ENCODE data around the gene PDE11A. TPM values are rescaled to one million over a fixed set of nuclear protein-coding genes. Genes with fewer than 3 reads are reported as not detected.
A peak's percentile ranks its signal among the peaks of the same experiment; 100 is the strongest.
"Not testable (repeated sequence)": the region's sequence is repeated elsewhere in the genome, so short reads cannot be mapped to it uniquely, and the experiment has no call there.

Gene PDE11A
- total RNA-seq, 1 donor from 2014 or later: 2.8 TPM

DNA sequence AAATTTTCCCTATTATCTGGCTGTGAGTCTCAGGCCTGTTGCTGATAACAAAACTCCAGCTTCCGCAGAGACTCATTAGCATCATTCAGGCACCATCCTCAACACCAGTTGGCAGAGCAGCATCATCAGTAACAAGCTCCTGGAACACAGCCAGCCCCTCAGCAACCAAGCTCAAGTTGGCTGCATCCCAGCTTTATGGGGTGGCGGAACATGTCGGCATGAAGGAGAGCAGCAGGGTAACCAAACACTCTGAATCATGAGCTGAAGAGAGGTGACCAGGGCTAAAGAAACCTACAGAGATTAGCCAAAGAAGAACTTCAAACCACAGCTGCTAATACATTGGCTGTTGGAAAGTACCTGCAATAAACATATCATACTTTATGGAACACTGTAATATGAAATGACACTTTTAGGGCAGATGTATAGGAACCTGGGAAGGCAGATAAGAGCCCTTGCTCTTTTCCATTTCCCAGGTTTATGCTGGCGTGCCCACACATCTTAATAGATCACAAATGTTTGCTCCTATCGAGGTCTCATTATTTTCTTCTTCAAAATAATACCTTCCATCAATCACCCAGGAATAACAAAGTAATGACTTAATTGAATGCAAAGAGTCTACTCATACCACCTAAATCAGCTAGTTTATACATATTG lies 63.8 kb downstream of the PDE11A start:
- peak; percentile 32 for DNase-seq (ENCODE audit: low spot score)

GRCh38 chr2:178006710-178007109 lies 65.9 kb downstream of the PDE11A start:
- no peak for DNase-seq (ENCODE audit: low spot score)

- DNase-seq (ENCODE audit: low spot score): no peak
Observed at GRCh38 chr2:178005756-178006155, 66.8 kb downstream of the PDE11A start.

DNA sequence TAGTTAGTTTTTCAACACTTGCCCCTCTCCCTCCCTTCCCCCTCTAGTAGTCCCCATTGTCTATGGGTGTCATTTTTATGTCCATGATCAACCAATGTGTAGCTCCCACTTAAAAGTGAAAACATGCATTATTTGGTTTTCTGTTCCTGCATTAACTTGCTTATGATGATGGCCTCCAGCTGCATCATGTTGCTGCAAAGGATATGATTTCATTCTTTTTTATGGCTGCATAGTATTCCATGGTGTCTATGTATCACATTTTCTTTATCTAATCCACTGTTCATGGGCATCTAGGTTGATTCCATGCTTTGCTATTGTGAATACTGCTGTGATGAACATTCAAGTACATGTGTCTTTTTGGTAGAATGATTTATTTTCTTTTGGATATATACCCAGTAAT lies 70.5 kb downstream of the PDE11A start:
- no peak for DNase-seq (ENCODE audit: low spot score)

DNA sequence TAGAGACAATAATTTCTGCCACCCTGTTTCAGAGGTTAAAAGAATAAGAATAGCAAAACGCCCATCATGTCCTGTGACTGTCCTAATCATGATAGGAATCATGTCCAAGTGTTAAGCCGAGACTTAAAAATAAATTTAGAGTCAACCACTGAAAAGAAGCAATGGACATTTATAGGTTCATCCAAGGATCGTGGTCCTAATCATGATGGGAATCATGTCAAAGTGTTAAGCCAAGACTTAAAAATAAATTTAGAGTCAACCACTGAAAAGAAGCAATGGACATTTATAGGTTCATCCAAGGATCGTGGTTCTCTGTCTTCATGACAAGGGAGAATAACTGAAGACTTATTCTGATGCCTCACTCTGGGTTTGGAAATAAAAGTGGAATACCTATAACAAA lies 73.6 kb downstream of the PDE11A start:
- DNase-seq (ENCODE audit: low spot score): no peak

DNA sequence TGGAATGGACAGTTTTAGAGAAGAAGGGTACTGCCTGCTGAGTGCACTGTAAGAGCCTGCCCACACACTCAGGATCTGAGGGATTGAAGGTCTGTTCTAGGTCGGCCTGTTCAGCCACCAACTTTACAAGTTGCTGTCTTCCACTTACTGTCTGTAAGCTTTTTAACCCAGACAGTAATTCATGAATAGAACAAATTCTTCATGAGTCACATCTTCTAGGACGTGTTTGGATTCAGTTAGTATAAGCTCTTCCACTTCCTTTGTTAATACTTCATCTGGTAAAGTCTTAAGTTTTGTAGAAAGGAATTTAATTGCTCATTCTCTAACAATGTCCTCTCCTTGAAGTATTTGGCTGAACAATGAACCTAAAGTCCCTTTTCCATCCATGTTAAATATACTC lies 74.6 kb downstream of the PDE11A start:
- DNase-seq (ENCODE audit: low spot score): no peak

DNA sequence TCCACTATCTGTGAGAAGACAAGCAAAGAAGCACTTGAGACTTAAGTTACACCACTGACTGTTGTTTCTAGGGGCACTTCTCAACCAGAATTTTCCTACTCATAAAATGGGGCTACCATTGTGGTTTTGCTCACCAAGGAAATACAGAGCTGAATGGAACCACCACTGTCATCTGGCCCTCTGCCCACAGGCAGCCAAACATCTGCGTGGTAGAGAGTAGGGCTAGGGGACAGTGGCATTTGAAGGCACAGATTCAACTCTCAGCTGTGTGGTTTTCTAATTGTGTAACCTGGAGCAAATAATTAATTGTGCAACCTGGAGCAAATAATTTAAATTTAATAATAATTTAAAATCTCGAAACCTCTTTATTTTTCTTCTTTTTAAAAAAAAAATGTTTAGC lies 79.6 kb downstream of the PDE11A start:
- no peak for DNase-seq (ENCODE audit: low spot score)

GRCh38 chr2:177989029-177989885 lies 83.3 kb downstream of the PDE11A start:
- no peak for DNase-seq (ENCODE audit: low spot score)

DNA sequence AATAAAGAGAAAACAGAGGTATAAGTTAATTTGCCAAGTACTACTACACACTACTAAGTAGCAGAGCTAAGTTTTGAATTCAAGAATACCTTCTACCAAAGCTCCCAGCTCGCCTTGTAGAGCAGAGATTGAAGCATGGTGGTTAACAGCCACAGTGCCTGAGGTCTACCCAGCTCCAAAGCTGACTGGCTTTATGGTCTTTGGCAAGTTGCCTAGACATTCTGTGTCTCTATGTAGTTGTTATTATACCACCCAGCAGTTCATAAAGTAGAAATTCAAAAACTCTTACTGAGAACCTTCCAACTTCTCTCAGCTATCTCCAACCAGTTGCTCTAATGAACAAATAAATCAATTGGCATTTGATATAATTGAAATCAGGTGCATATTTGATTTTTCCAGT lies 87.8 kb downstream of the PDE11A start:
- no peak for DNase-seq (ENCODE audit: low spot score)

DNA sequence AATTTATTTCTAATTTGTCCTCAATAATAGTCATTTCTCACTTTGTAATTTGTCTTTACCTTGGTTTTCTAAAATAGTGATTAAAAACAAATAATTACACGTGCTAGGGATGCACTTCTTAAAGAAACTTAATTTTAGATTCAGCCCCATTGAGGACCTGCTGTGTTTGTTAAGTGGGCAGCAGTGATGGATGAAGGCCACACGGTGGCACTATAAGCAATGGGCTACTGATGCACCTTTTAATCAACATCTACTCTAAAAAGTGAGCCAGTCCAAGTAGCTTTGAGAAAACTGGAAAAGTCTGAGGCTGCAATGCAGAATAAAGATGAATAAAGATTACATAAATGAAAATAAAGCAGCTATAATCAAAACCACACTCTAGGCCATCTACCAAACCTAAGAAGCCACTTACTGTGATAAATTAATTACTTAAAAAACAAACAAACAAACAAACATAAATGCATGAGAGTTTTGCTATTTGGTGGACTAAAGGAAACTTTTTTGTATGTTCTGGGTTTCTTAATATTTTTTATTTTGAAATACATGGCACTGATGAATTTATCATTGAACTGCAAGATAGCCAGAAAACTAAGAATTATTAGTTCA lies 89.3 kb downstream of the PDE11A start:
- DNase-seq (ENCODE audit: low spot score): peak; percentile 23

- DNase-seq (ENCODE audit: low spot score): no peak
Observed at GRCh38 chr2:177972782-177973181, 99.8 kb downstream of the PDE11A start.

DNA sequence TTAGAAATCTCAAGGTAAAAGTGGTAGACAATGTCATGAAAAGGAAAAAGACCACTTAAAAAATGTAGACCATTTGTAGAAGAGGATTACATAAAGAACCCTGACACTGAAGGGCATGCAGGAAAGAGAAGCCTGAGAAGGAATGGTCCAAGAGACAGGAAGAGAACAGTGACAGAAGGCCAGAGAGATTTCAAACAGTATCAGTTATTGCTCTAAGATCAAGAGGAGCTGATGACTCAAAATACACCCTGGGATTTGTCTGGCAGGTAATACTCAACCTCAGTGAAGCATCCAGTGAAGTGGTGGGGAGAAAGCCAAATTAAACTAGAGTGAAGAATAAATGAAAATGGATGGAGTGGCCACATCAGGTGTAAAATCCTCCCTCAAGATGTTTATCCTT lies 100.5 kb downstream of the PDE11A start:
- no peak for DNase-seq (ENCODE audit: low spot score)

GRCh38 chr2:177970670-177971454 lies 101.7 kb downstream of the PDE11A start:
- peak; percentile 32 for DNase-seq (ENCODE audit: low spot score)

DNA sequence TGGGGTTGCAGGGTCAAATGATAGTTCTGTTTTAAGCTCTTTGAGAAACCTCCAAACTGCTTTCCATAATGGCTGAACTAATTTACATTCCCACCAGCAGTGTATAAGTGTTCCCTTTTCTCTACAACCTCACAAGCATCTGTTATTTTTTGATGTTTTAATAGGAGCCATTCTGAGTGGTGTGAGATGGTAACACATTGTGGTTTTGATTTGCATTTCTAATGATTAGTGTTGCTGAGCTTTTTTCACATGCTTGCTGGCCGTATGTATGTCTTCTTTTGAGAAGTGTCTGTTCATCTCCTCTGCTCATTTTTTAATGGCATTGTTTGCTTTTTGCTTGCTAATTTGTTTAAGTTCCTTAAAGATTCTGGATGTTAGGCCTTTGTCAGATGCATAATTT lies 107.7 kb downstream of the PDE11A start:
- no peak for DNase-seq (ENCODE audit: low spot score)

DNA sequence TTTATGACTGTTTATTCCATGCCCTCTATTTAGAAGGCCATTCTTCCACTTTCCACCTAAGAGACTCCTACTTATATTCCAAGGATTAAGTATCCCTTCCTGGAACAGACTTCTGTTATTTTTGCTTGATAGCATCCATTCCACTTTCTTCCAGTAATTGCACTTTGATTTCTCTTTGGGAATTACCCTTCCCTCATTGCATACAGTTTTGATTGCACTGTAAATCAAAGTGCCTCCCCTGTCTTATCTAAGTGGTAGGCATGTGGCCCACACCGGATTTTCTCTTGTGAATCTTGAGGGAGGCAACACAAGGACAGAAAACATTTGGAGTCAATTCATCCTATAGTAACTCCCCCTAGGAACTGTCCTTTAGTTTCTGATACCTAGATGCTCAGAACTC lies 120.4 kb downstream of the PDE11A start:
- DNase-seq (ENCODE audit: low spot score): no peak

DNA sequence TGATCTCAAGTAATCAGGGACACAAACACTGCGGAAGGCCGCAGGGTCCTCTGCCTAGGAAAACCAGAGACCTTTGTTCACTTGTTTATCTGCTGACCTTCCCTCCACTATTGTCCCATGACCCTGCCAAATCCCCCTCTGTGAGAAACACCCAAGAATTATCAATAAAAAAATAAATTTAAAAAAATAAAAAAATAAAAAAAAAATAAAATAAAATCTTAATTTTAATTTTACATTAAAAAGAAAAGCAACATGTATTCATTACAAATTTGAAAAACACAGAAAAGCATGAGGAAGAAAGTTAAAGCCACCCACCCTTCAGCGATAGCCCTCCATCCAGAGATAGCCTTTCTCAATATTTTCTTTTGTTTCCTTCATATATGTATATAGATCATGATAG lies 125.0 kb downstream of the PDE11A start:
- DNase-seq (ENCODE audit: low spot score): not testable (repeated sequence)

- not testable (repeated sequence) for DNase-seq (ENCODE audit: low spot score)
Observed at GRCh38 chr2:177944530-177944929, 128.0 kb downstream of the PDE11A start.

DNA sequence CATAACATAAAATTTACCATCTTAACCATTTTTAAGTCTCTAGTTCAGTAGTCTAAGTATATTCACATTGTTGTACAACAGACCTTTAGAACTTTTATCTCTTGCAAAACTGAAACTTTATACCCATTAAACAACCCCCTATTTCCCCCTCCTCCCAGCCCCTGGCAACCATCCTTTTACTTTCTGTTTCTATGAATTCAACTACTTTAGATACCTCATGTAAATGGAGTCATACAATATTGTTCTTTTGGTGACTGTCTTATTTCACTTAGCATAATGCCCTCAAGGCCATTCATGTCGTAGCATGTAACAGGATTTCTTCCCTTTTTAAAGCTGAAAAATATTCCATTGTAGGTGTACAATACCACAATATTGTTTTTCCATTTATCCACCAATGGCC lies 129.8 kb downstream of the PDE11A start:
- DNase-seq (ENCODE audit: low spot score): no peak

DNA sequence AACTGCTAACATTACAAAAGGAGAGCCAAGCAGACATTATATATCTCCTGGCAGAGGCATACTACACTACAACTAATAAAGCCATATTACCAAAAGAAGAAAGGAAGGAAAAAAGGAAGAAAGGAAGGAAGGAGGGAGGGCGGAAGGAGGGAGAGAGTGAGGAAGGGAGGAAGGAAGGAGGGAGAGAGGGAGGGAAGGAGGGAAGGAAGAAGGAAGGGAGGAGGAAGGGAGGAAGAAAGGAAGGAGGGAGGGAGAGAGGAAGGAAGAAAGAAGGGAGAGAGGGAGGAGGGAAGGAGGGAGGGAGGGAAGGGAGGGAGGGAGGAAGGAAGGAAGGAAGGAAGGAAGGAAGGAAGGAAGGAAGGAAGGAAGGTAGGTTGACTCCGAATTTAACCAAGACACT lies 133.4 kb downstream of the PDE11A start:
- DNase-seq (ENCODE audit: low spot score): no peak

DNA sequence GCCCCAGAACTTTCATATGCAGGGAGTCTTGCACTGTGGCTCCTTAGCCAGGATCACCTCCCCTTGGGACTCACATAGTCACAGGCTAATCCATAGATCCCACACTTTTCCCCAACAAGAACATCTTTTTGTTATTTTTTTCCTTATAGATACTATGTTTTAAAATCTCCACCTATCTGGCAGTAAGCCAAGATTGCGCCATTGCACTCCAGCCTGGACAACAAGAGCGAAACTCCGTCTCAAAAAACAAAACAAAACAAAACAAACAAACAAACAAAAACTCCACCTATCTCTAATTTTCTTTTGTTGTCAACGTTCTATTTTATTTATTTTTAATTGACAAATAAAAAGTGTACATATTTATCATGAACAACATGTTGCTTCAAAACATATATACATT lies 141.7 kb downstream of the PDE11A start:
- no peak for DNase-seq (ENCODE audit: low spot score)

GRCh38 chr2:177929662-177930522 lies 142.7 kb downstream of the PDE11A start:
- DNase-seq (ENCODE audit: low spot score): no peak
